ENCODE results near the gene NSD2.

The NSD2 gene

DNA sequence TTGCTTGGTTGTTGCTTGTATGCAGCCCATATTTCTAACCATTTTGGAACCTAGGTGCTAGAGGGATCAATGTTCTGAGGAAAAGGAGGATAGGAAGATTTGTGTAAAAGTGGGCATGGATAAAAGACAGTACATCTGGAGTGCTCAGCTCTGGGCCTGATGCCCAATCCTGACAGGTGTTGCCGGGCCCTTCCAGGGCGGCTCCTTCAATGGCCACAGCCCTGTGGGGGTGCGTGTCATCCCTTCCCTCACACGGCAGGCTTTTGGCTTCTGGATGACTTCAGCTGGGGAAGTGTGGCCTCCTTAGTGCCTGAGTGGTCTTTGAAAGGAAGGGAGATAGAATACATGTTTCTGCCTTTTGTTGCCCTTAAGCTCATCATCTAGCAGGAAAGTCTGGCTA is 90.4 kb downstream of the NSD2 start:
- no peak for TF ChIP-seq CTCF (conservative IDR thresholded peaks at IDR 0.05)
- H3K27ac ChIP-seq: no peak overlapping the region

DNA sequence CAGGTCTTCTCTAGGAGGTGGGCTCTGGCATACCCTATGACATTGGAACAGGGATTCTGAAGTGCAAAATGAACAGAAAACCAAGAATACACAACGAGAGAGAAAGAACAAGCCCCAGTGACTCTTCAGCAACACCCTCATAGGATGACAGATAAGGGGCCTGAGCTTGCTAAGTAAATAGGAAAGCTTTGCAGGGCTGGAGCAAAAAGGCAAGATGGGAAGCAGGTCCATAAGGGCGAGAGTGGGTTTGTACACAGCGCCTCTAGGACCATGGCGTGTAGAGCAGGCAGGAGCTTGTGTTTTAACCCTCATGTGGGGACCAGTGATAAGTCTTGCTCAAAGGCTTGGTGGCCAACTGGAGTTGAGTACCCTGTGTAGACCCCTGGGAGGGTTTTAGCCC is 91.8 kb downstream of the NSD2 start:
- TF ChIP-seq CTCF (conservative IDR thresholded peaks at IDR 0.05): no peak
- no peak overlapping the region for H3K27ac ChIP-seq

GRCh38 chr4:1964443-1964842 is 93.2 kb downstream of the NSD2 start:
- no peak for TF ChIP-seq CTCF (conservative IDR thresholded peaks at IDR 0.05)
- no peak overlapping the region for H3K27ac ChIP-seq

DNA sequence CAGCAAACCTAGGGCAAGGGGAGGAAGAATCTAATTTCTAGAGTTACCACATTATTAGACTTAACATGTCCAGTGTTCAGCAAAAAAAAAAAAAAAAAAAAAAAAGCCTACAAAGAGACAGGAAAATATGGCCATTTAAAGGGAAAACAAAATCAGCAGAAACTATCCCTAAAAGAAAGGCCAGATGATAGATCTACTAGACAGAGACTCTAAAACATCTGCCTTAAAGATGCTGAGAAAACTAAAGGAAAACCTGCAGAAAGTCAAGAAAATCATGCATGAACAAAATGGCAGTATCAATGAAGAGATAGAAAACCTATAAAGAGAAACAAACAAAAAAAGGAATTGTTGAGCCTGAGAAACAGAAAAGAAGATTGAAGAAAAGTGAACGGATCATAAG is 93.8 kb downstream of the NSD2 start:
- no peak overlapping the region for H3K27ac ChIP-seq
- TF ChIP-seq CTCF (conservative IDR thresholded peaks at IDR 0.05): no peak

DNA sequence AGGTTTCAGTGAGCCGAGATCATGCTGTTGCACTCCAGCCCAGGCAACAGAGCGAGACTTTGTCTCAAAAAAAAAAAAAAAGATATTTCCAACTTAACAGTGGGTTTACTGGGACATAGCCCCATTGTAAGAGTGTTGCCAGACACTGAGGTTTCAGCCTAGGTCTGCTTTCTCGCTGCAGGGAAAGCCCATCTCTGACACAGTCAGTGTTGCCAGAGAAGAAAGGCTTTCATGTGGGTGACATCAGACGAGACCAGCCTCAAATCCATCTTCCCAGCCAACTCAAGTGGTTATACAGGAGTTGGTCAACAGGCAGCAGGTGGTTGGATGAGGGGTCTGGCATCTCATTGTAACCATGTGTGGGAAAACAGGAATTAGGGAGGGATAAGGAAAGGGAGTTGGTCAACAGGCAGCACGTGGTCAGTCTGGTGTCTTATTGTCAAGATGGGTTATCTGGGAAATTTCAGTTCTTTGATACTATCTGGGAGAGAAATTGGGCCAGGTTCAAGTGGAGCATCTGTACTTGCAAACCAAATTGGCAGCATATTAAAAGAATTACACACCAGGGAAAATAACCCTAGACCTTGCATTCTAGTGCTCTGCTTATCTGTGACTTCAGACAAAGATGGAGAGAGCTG is 96.4 kb downstream of the NSD2 start:
- H3K27ac ChIP-seq: no peak overlapping the region
- TF ChIP-seq CTCF (conservative IDR thresholded peaks at IDR 0.05): no peak

DNA sequence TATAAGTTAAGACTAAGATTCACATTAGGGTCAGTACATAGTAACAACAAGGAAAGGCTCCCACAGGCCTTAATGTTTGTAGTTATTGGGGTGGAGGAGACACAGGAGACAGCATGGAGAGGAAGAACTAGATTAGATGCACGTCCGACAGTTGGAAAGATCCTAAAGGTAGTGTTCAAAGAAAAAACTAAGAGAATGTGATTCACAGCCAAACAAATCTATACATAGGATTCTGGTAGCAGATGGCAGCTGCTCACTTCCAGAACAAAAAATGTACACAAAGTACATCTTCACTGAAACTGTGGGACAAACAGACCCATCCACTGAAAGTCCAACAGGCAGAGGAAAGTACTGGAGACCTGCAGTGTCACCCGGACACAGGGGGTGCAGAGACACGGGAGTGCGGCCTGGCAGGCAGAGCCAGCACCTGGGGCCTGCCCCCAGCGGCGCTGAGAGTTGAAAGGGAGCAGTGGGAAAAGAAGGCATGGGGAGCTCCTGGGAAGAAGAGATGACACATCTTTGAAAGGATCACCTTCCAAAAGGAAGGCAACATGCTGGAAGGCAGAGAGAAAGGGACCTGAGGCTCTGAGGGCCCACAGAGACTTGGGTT is 97.6 kb downstream of the NSD2 start:
- no peak for TF ChIP-seq CTCF (conservative IDR thresholded peaks at IDR 0.05)
- no peak overlapping the region for H3K27ac ChIP-seq

DNA sequence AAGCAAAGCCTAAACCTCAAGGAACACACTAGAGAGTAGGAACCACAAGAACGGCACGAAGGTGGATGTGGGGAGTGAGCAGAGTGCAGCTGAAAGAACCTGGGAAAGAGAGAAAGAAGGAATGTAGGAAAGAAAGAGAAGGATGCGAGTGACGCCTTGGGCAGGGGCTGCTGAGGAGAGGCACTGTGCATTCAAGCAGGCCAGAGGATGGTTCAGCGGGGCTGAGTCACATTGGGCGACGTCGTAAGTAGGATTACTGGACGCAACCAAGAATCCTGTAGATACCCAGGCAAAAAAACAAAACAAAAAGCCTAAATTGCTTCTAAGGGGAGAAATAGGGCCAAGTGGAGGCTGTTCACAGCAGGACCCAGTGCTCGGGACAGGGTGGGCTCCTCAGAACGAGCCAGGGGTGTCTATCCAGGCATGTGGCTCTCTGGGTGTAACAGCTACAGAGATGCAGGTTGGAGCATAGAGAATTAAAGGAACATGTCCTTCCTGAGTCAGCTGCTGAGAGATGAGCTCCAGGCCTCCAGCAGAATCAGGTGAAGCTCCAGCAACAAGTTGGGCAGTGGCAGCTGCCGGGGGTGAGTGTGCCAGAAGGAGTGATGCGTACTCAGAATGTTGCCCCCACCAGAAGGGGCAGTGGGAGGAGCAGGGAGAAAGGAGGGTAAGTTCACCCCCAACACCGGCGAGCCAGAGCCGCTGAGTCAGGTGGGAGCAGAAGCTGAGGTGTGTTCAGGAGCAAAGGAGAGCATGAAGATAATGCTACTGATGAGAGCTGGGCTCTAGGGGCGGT is 98.9 kb downstream of the NSD2 start:
- no peak overlapping the region for H3K27ac ChIP-seq
- TF ChIP-seq CTCF (conservative IDR thresholded peaks at IDR 0.05): no peak

All from VCaP (cell line).